HG03342 (cell line): Measurements from ENCODE around the gene SNRPF.

Experiments used
- ATAC-seq: cut with Tn5 transposase; IDR thresholded peaks from one replicate; pipeline ENCODE4 v1.9.1; 2021; ENCODE audit warnings: mild to moderate bottlenecking, moderate library complexity; ENCODE audit not compliant: unreplicated experiment

The SNRPF gene

GRCh38 chr12:95859344-95859816, 628 bp downstream of the SNRPF start:
- peak; percentile 18 for ATAC-seq

- ATAC-seq, result no peak
Measured at GRCh38 chr12:95859947-95860850, 1.4 kb downstream of the SNRPF start.

- no peak for ATAC-seq
Measured at GRCh38 chr12:95862038-95862437, 3.3 kb downstream of the SNRPF start.

GRCh38 chr12:95863337-95863736, 4.6 kb downstream of the SNRPF start:
- ATAC-seq, result no peak

- ATAC-seq, result no peak
Measured at GRCh38 chr12:95870897-95871296, 12.1 kb downstream of the SNRPF start.

GRCh38 chr12:95874452-95874851, 15.7 kb downstream of the SNRPF start:
- ATAC-seq, result no peak

GRCh38 chr12:95877622-95878021, 18.9 kb downstream of the SNRPF start:
- ATAC-seq, result no peak

GRCh38 chr12:95880895-95881294, 22.1 kb downstream of the SNRPF start:
- no peak for ATAC-seq

GRCh38 chr12:95881331-95881955, 22.7 kb downstream of the SNRPF start:
- no peak for ATAC-seq

- no peak for ATAC-seq
Measured at GRCh38 chr12:95882080-95882479, 23.3 kb downstream of the SNRPF start.

GRCh38 chr12:95882873-95883272, 24.1 kb downstream of the SNRPF start:
- no peak for ATAC-seq

- ATAC-seq, result no peak
Measured at GRCh38 chr12:95884998-95885397, 26.2 kb downstream of the SNRPF start.

GRCh38 chr12:95887311-95887710, 28.6 kb downstream of the SNRPF start:
- ATAC-seq, result no peak

- ATAC-seq, result no peak
Measured at GRCh38 chr12:95890958-95891357, 32.2 kb downstream of the SNRPF start.

GRCh38 chr12:95896846-95897245, 38.1 kb downstream of the SNRPF start:
- ATAC-seq, result no peak

GRCh38 chr12:95898081-95898480, 39.3 kb downstream of the SNRPF start:
- no peak for ATAC-seq

GRCh38 chr12:95908573-95908972, 49.8 kb downstream of the SNRPF start:
- no peak for ATAC-seq

GRCh38 chr12:95909871-95910270, 51.1 kb downstream of the SNRPF start:
- no peak for ATAC-seq
